Fibroblast of the conjunctiva (primary cell): ENCODE measurements around the gene EXOSC2.
"Not testable (repeated sequence)": the region's sequence is repeated elsewhere in the genome, so short reads cannot be mapped to it uniquely, and the experiment has no call there.

Experiments used
- DNase-seq: peaks from one replicate; pipeline ENCODE4 v3.0.0-alpha.2; 2010; ENCODE audit warnings: low read depth

EXOSC2 gene

DNA sequence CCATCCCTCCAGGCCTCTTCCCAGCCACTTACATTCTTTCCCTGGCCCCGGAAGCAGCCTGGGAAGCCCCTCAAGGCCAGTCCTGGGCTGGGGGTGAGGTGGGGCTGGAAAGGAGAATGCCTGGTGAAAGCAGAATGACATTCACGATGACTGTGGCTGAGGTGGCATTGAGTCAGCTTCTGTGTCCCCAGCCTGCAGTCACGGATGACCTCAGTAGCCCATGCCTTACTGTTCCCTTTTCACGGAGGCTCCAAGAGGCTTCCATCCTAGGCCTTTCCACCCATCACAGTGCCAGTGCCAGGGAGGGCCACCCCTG lies 26.5 kb upstream of the EXOSC2 start:
- DNase-seq: no peak

DNA sequence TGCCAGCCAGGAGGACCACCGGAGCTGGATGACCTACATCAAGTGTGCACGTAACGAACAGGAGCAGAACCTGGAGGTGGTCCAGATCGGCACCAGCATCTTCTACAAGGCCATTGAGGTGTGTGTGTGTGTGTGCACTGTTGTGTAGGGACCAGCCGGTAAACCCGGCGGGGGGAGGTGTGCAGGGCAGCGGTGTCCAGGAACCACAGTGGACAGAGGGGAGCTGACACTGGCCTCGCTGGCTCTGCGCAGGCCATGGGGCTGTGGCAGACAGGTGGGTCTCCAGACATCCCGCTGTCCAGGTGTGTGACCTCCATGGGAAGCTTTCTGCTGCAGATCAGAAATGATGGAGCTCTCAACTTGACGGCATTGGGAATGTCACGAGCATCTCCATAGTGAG lies 25.4 kb upstream of the EXOSC2 start:
- DNase-seq: no peak

DNA sequence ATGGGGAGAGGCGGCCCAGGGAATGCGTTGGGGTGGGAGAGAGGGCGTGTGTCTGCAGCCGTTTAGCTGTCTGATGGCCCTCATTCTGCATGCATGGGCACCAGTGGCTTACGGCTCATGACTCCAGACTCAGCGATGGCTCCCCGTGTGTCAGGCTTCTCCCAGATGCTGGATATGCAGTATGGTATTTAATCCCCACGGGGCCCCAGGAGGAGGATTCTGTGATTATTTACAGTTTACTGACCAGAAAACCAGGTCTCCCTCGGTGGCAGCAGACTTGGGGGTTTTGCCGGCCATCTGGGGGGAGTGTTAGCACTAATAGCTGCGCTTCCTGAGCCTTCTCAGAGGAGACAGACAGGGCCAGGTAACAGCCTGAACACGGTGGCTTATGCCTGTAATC lies 24.9 kb upstream of the EXOSC2 start:
- no peak for DNase-seq

DNA sequence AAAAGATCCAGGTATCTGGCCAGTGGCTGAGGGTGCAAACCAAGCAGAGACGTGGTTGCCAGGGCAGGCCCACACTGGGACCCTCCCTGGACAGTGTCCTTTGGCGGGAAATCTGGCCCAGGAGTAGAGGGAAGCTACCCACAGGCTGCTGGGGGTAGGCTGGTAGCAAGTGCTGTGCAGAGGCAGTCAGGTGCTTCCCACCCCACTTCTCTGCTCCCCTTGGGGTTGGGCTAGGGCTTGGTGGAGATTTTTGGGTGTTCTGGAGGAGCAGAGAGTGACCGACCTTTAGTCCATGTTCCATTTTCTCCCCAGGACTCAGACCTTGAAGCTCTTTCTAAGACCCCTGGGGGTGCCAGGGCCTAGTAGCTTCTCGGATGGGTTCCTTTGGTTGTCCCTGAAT lies 23.6 kb upstream of the EXOSC2 start:
- DNase-seq: no peak

DNA sequence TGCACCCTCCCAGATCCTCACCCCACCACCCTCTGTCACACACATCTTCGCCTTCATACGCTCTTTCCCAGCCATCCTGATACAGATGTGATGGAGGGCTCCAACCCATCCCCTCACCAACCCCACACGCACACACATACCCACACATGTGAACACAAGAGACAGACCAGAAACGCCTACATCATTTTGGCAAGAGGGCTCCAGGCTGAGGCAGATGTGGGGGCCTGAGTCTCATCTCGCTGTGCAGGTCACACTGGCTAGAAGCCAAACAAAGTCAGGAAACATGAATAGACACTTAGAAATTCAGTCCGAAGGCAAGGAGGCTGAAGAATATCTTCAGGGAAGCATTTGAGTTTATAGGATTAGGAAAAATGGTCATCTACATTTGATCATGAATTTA lies 22.9 kb upstream of the EXOSC2 start:
- no peak for DNase-seq

DNA sequence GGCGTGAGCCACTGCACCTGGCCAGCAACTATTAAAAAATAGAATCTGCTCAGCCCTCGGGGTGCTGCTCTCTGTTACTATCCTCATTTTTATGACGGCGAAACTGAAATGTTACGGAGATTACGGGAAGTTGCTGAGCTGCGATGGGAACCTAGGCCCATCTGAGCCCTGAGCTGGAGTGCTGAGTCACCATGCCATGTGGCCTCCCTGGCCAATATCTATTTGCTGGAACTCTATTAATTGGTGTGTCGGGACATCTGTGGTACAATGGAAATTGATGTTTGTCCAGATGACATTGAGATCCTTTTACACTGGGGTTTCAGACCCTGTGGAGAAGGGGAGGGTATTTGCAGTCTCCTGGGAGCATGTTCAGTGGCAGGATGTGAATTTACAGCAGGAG lies 21.1 kb upstream of the EXOSC2 start:
- DNase-seq: no peak

DNA sequence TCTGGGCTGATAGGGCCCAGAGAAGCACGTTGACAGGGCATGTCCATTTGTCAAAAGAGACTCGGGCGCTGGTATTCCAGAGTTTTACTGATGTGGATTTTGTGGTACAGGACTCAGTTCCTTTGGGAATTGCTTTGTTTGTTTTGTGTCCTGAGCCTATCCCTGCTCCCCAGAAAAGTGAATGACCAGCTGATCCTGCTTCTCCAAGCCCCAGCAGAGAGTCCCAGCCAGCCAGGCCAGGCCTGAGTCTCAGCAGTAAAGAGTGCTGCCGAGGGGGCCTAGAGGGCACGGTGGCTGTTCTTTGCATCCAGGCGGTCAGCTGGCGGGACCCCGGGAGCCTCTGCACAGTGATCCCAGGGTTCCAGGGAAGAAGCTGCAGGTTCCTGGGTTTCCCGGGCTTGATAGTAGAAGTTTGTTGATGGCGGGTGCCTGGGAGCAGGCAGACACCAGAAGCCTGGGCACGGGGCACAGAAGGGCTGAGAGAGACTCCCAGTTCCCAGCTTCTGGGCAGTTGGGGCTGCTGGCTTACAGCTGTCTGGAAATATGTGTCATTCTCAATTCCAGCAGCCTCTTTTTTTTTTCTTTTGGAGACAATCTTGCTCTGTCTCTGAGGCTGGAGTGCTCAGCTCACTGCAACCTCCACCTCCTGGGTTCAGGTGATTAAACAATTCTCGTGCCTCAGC lies 20.5 kb upstream of the EXOSC2 start:
- DNase-seq: no peak

DNA sequence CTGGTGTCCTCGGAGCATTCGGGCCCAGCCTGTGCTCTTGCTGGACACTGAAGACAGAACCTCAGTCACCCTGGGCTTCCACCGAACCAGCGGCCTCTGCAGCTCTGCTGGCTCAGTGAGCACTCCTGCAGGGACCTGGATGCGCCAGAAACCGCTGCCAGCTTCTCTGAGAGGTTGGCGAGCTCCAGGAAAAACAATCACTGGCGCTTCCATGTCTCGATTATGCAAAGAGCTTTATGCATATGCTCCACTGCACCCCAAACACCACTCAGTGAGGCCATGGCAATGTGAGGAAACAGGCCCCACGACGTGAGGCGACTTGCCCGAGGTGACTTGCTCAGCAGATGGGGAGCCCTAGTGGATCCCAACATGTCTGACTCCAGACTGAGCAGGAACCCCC lies 18.2 kb upstream of the EXOSC2 start:
- no peak for DNase-seq

DNA sequence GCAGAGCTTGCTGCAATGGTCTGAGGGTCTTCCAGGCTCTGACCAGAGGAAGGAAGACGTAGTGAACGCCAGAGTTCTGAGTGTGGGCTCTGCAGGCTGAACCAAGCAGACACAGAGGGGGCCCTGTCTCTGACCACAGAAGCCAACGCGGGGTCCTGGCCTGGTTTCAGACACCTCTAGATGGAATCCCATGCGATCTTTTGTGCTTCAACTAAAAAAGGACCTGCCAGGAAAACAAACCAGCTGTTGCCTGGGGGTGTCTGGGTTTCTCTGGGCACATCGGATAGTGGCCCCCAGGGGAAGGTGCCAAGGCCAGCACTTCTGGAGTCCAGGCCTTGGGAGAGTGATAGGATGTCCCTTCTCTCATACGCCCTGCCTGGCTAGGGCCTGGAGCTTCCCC lies 16.3 kb upstream of the EXOSC2 start:
- DNase-seq: no peak

DNA sequence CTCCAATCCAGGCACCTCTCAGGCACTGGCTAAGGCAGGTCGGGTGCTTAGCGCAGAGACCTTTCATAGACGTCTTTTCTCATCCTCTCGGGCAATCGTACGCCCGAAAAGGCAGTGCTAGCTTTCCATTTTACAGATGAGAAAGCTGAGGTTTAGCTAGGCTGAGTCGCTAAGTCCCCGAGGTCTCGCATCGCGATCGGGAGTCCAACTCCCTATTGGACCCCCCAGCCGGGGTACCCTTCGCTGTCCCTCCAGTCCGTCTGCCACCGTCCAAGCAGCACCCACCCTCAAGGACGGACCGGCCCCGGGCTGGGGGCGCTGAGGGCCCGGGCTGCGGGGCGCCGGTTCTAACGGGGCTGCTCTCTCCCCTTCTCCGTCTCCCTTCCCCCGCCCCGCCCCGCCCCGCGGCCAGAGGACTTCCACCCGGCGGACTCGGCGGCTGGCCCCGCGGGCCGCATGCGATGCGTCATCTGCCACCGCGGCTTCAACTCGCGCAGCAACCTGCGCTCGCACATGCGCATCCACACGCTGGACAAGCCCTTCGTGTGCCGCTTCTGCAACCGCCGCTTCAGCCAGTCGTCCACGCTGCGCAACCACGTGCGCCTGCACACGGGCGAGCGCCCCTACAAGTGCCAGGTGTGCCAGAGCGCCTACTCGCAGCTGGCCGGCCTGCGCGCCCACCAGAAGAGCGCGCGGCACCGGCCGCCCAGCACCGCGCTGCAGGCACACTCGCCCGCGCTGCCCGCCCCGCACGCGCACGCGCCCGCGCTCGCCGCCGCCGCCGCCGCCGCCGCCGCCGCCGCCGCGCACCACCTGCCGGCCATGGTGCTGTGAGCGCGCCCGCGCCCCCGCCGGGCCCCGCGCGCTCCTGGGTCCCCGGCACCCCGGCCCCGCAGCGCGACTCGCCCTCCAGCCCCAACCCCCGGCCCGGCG lies 12.5 kb upstream of the EXOSC2 start:
- DNase-seq: peak; percentile 41

DNA sequence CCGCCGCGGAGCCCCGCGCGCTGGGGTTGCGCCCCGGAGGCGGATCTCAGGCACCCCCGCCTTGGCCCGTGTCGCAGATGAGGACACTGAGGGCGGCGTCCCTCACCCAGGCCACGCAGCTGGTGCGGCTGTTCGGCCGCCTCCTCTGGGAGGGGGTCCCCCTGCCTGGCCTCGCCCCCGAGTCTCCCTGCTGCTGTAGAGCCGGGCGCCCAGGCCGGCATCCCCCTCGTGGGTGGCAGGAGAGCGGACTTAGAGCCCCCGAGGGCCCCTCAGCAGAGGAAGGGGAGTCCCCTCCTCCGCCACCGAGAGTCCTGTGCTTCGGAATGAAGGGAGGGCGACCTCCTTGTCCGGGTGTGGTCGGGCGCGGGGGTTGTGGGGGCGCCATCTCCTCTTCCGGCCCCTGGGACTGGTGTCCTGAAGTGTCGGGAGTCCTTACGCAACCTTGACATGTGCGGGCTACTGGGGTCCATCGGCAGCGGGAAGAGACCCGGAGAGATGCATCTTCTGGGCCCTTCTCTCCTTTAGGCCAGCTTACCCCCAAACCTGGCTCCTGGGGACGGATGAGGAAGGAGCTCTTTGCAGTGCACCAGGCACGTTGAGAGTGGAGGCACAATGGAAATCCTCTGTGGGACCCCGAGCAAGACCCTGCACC lies 11.7 kb upstream of the EXOSC2 start:
- DNase-seq: no peak

DNA sequence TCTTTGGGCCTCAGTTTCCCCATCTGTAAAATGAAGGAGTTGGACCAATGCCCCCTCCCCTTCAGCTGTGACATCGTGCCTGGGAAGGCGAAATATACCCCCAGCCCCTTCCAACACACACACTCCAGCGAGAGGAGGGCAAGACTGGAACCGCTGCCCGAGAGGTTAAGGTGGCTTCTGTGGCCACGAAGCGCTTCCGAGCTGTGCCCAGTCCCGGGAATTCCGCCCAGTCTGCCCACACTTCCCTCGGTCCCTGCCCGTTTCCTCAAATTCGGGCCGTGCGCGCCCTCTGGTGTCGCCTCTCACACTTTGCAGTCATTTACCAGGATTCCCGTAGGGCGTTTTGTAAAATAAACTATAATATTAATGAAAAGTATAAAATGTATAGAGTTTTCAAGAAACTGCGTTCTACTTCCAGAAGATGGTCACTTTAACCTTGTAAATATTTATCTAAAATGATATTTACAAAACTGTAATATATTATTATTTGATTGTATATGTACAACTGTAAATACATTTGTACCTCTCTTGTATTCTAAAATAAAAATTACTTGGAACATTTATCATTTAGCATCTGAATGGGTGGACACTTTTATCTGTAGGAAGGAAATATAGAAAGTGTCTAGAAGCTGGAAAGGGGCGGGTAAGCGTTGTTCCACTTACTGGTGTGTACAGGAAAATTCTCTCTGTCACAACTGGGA lies 11.0 kb upstream of the EXOSC2 start:
- peak; percentile 66 for DNase-seq

DNA sequence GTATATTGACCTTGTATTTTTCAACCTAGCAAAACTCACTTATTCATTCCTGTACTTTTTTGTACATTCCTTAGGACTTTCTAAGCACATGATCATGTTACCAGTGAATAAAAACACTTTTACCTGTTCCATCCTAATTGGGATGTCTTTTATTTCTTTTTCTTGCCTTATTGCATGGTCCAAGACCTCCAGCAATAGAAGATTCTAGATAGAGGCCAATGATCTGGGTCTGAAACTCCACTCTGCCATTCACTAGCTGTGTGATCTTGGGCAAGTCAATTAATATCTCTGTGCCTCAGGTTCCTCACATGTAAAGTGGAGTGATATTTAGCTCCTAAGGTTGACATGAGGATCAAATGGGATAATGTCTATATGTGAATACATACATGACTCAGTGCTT lies 8.5 kb upstream of the EXOSC2 start:
- DNase-seq: no peak

DNA sequence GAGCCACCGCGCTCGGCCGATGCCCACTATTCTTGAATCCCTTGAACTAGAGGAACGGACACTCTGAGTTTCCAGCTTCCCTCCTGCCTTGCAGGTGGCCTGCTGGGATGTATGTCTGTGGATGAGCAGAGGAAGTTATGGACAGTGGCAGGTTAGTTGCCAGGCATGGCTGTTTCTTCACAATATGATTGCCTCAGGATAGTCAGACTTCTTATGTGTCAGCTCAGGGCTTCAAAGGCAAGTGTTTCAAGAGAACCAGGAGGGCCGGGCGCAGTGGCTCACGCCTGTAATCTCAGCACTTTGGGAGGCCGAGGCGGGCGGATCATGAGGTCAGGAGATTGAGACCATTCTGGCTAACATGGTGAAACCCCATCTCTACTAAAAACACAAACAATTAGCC lies 7.6 kb upstream of the EXOSC2 start:
- DNase-seq: not testable (repeated sequence)

DNA sequence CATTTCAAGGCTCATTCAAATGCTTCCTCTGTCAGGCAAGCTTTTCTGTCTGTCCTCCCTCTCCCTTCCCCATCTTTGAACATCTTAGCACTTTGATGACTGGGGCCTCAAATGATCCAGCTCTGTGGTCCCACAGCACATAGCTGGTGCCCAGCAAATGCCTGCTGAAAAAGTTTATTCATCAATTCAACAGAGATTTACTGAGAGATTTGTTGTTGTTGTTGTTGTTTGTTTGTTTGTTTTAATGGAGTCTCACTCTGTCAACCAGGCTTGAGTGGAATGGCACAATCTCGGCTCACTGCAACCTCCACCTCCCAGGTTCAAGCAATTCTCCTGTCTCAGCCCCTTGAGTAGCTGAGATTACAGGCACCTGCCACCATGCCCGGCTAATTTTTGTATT lies 6.0 kb upstream of the EXOSC2 start:
- no peak for DNase-seq

DNA sequence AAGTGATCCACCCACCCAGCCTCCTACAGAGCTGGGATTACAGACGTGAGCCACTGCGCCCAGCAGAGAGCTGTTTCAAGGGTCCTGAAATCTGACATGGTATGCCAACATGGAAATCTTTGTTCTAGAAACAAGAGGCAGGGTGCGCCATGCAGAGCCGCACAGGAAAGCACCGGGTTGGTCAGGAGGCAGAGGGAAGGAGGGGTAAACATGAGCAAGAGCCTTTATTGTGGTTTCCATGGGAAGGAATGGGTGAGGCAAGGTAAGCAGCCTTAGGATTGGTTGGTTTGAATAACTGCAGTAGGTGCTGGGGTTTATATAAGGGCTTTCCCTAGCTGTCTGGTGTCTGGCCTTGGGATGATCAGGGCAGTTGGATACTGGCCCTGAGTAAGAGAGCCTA lies 5.5 kb upstream of the EXOSC2 start:
- DNase-seq: no peak

DNA sequence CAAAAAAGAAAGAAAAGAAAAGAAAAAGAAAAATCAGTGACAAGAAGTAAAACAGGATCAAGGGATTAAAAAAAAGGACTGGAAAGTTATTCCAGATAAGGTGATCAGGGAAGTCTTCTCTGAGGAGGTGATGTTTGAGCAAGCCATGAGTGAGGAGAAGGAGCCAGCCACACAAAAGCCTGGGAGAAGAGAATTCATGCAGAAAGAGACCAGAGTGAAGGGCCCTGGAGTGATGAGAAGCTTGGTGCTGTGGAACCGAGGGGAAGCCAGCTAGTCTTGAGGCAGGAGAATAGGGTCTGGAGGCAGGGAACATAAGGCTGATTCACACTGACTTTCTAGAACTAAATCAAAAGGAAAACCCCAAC lies 4.0 kb upstream of the EXOSC2 start:
- DNase-seq: no peak

DNA sequence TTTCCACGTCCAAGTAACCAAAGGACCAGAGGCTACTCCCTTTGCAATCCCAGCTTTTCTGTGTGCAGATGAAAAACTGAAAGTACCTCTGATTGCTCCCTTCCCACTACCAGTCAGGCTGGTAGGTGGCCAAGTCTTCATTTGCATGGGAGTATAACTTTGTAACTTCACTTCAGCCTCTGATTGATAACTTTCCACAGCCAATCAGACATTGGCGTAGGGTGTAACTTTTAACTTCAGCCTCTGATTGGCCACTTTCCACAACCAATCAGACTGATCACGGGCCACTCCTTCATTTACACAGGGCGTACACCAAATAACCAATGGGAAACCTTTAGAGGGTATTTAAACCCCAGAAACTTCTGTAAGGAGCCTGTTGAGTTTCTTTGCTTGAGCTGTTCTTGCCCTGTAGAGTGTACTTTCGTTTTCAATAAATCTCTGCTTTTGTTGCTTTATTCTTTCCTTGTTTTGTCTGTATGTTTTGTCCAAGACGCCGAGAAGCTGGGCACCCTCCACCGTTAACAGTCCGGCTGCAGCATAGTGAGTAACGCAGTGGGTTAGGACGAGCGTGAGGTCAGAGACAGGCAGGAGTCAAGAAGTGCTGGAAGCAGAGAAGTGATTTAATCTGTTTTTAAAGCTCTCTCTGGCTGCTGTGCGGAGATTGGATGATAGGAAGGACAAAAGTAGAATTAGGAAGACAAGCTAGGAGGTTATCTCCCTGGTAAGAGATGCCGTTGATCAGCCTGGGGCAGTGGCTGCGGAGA lies 3.5 kb upstream of the EXOSC2 start:
- peak; percentile 96 for DNase-seq

DNA sequence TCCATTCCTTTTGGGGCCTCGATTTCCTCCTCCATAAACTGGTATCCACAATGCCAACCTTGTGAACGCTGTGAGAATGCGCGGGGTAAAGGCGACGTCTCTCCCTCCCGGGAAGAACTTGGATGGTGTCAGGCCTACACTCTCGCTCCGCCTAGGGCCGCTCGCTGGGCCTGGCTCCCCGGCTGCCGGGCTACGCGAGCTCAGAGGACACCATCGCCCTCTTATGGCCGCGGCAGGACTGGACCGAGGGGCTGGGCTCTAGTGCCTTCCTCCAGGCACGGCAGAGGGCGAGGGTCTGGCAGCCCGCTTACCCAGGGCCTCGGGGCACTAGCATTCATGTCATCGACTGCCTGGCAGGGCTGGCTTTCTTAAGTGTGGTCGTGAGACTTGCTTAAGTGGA lies 1.3 kb upstream of the EXOSC2 start:
- no peak for DNase-seq

DNA sequence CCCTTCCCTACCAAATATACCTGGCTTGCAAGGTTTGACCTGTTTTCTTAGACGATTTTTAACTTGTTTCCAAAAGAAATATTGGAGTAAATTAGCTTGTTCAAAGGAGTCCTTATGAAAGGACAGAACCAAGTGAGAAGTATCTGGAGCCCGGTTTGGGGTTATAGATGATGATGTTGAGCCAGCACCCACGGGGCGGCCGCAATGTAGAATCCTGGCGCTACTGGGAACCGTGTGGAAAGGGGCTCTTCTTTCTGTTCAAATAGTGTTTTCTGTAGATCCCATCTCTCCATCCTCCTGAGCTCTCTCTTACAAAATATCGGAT lies 517 bp upstream of the EXOSC2 start:
- DNase-seq: no peak

DNA sequence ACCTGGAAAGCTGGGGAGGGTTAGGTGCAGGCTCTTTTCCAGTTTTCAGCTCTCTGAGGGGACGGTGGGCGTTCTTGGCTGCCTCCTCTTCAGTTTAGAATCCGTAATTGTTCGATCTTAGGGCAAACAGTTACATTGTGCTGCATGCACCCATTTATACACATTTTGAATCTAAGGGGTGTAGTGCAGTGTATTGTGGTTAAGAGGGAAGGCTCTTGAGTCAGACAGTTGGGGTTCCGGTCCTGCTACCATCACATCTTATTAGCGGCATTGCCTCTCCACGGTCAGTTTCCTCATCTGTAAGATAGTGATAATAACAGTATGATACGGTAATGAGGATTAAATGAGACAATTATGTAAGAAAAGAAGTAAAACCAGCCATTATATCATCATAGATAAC lies 625 bp downstream of the EXOSC2 start:
- no peak for DNase-seq

DNA sequence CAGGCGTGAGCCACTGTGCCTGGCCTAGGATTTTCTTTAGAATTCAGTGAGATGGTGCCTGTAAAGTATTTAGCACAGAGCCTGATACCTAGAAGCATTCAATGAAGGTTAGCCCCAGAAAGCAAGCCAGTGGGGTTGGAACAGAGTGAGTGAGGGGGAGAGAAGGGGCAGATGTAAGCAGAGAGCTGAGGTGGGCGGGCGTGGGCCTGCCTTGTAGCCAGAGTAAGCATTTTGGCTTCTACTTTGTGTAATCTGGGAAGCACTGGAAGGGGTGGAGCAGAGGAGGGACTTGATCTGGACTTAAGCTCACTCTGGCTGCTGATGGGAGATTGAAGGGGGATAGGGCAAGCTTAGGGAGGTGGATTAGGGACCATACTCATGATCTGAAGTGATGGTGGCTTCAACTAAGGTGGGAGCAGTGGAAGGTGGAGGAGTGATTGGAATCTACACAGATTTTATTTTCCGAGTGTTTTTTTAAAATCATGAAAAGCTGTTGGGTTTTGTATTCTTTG lies 2.6 kb downstream of the EXOSC2 start:
- no peak for DNase-seq
